SK-N-SH treated with all-trans-retinoic acid at 6 μM for 48 hours (cell line): ENCODE data around the gene PIBF1.

Experiments used
- ARNTL ChIP-seq: fragments of 450-650 bp; formaldehyde crosslinking; IDR thresholded peaks from 2 replicates; pipeline ENCODE4 v1.5.0; 2020; ENCODE audit warnings: low read depth, mild to moderate bottlenecking, moderate library complexity, borderline replicate concordance
- BACH2 ChIP-seq: fragments of 250-450 bp; sonication (Bioruptor Pico); IDR thresholded peaks from 2 replicates; pipeline ENCODE4 v1.9.0; 2021; ENCODE audit warnings: mild to moderate bottlenecking, borderline replicate concordance
- CSDC2 ChIP-seq: fragments of 250-450 bp; sonication (Bioruptor Pico); IDR thresholded peaks from 2 replicates; pipeline ENCODE4 v1.5.0; 2020; ENCODE audit warnings: mild to moderate bottlenecking, moderate library complexity
- PPARA ChIP-seq: fragments of 250-450 bp; sonication (Bioruptor Pico); IDR thresholded peaks from 2 replicates; pipeline ENCODE4 v1.5.0; 2020; ENCODE audit warnings: mild to moderate bottlenecking, borderline replicate concordance
- RARB ChIP-seq: fragments of 250-450 bp; sonication (Bioruptor Pico); IDR thresholded peaks from 2 replicates; pipeline ENCODE4 v1.8.0; 2021; ENCODE audit warnings: mild to moderate bottlenecking, moderate library complexity
- SNAI2 ChIP-seq: fragments of 250-450 bp; sonication (Bioruptor Pico); IDR thresholded peaks from 2 replicates; pipeline ENCODE4 v1.5.0; 2020; ENCODE audit warnings: mild to moderate bottlenecking, moderate library complexity
- ZC3H10 ChIP-seq: fragments of 250-450 bp; sonication (Bioruptor Pico); IDR thresholded peaks from 2 replicates; pipeline ENCODE4 v1.5.1; 2021; ENCODE audit warnings: mild to moderate bottlenecking, moderate library complexity
- ZFP3 ChIP-seq: fragments of 250-450 bp; sonication (Bioruptor Pico); IDR thresholded peaks from 2 replicates; pipeline ENCODE4 v1.5.0; 2020; ENCODE audit warnings: mild to moderate bottlenecking, moderate library complexity
- ZFP30 ChIP-seq: fragments of 450-650 bp; formaldehyde crosslinking; IDR thresholded peaks from 2 replicates; pipeline ENCODE4 v1.5.0; 2022; ENCODE audit warnings: mild to moderate bottlenecking, moderate library complexity
- ZNF565 ChIP-seq: fragments of 450-650 bp; formaldehyde crosslinking; conservative IDR thresholded peaks from 2 replicates; pipeline ENCODE4 v1.5.0; 2020; ENCODE audit warnings: low read depth, mild to moderate bottlenecking, moderate library complexity
- ZNF70 ChIP-seq: fragments of 450-650 bp; formaldehyde crosslinking; IDR thresholded peaks from 2 replicates; pipeline ENCODE4 v1.5.0; 2020; ENCODE audit warnings: mild to moderate bottlenecking, moderate library complexity
- TF ChIP-seq, protein P1 (sequence below): fragments of 250-450 bp; sonication (Bioruptor Pico); IDR thresholded peaks from 2 replicates; pipeline ENCODE4 v1.5.1; 2020; ENCODE audit warnings: low read depth, mild to moderate bottlenecking, moderate library complexity
- TF ChIP-seq, protein P2 (sequence below): fragments of 250-450 bp; sonication (Bioruptor Pico); IDR thresholded peaks from 2 replicates; pipeline ENCODE4 v1.8.0; 2020; ENCODE audit warnings: mild to moderate bottlenecking, moderate library complexity, borderline replicate concordance

DNA sequence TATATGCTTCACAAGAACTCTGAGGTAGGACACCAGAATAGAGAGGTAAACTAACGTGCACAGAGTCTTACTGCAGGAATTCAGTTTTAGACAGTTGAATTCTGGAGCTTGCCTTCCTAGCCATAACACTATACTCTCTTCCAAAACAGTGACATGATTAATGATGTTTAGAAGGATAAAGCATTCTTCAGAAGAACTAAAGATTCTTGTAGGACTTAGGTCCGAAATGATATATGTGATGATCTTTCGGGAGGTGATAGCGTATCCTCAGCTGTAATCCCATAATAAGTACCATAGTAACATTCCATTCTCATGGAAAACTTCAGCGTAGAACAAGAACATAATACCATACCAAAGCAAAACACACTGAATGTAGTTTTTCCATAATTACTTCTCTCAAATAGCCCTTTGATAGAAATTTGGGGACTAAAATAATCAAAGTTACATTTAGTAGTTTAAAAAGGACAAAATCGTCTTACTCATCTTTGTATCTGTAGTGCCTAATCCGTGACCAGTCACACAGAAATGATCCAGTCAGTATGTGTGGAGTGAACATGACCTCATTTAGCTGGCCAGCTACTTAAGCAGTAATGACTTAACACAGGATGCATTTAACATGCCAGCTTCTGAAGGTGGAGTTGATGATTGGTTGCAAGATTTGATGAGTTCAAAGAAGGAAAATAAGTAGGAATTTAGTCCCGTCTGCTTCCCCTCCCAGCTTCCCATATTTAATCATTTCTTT is 38.4 kb downstream of the PIBF1 start:
- TF ChIP-seq, protein P1, sequence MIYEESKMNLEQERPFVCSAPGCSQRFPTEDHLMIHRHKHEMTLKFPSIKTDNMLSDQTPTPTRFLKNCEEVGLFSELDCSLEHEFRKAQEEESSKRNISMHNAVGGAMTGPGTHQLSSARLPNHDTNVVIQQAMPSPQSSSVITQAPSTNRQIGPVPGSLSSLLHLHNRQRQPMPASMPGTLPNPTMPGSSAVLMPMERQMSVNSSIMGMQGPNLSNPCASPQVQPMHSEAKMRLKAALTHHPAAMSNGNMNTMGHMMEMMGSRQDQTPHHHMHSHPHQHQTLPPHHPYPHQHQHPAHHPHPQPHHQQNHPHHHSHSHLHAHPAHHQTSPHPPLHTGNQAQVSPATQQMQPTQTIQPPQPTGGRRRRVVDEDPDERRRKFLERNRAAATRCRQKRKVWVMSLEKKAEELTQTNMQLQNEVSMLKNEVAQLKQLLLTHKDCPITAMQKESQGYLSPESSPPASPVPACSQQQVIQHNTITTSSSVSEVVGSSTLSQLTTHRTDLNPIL (CRISPR knock-in tag), result no peak
- TF ChIP-seq CSDC2 (CRISPR knock-in tag) (no peak), SNAI2 (CRISPR knock-in tag) (no peak), ARNTL (CRISPR knock-in tag) (no peak), BACH2 (CRISPR knock-in tag) (no peak), RARB (CRISPR knock-in tag) (no peak), ZC3H10 (CRISPR knock-in tag) (no peak), ZNF70 (CRISPR knock-in tag) (no peak), PPARA (CRISPR knock-in tag) (no peak), ZNF565 (CRISPR knock-in tag) (no peak), ZFP3 (CRISPR knock-in tag) (no peak), ZFP30 (CRISPR knock-in tag) (no peak)
- TF ChIP-seq, protein P2, sequence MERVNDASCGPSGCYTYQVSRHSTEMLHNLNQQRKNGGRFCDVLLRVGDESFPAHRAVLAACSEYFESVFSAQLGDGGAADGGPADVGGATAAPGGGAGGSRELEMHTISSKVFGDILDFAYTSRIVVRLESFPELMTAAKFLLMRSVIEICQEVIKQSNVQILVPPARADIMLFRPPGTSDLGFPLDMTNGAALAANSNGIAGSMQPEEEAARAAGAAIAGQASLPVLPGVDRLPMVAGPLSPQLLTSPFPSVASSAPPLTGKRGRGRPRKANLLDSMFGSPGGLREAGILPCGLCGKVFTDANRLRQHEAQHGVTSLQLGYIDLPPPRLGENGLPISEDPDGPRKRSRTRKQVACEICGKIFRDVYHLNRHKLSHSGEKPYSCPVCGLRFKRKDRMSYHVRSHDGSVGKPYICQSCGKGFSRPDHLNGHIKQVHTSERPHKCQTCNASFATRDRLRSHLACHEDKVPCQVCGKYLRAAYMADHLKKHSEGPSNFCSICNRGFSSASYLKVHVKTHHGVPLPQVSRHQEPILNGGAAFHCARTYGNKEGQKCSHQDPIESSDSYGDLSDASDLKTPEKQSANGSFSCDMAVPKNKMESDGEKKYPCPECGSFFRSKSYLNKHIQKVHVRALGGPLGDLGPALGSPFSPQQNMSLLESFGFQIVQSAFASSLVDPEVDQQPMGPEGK (CRISPR knock-in tag), result no peak
